HG03025 (cell line): ENCODE data around the gene NUMB.
"Not testable (repeated sequence)": the region's sequence is repeated elsewhere in the genome, so short reads cannot be mapped to it uniquely, and the experiment has no call there.

Experiments used
- ATAC-seq: cut with Tn5 transposase; IDR thresholded peaks from one replicate; pipeline ENCODE4 v1.9.1; 2021; ENCODE audit warnings: mild to moderate bottlenecking, moderate library complexity; ENCODE audit not compliant: unreplicated experiment, low FRiP score

Gene NUMB

GRCh38 chr14:73424453-73424852 lies 33.9 kb downstream of the NUMB start:
- no peak for ATAC-seq

GRCh38 chr14:73423092-73423491 lies 35.3 kb downstream of the NUMB start:
- ATAC-seq, result not testable (repeated sequence)

- ATAC-seq, result no peak
These were observed 35.8 kb downstream of the NUMB start for GRCh38 chr14:73422515-73422914.

- no peak for ATAC-seq
These were observed 40.1 kb downstream of the NUMB start for GRCh38 chr14:73418227-73418626.

- ATAC-seq, result not testable (repeated sequence)
These were observed 52.1 kb downstream of the NUMB start for GRCh38 chr14:73406248-73406647.

GRCh38 chr14:73403181-73403752 lies 55.1 kb downstream of the NUMB start:
- ATAC-seq, result no peak

- ATAC-seq, result no peak
These were observed 55.8 kb downstream of the NUMB start for GRCh38 chr14:73402579-73402978.

- ATAC-seq, result no peak
These were observed 60.5 kb downstream of the NUMB start for GRCh38 chr14:73397810-73398209.

- no peak for ATAC-seq
These were observed 64.0 kb downstream of the NUMB start for GRCh38 chr14:73394317-73394716.

GRCh38 chr14:73393375-73393774 lies 65.0 kb downstream of the NUMB start:
- ATAC-seq, result no peak

- no peak for ATAC-seq
These were observed 65.8 kb downstream of the NUMB start for GRCh38 chr14:73392329-73393257.

- ATAC-seq, result not testable (repeated sequence)
These were observed 70.5 kb downstream of the NUMB start for GRCh38 chr14:73387860-73388259.

GRCh38 chr14:73386342-73386741 lies 72.0 kb downstream of the NUMB start:
- no peak for ATAC-seq

GRCh38 chr14:73385021-73385420 lies 73.3 kb downstream of the NUMB start:
- not testable (repeated sequence) for ATAC-seq

GRCh38 chr14:73383356-73383755 lies 75.0 kb downstream of the NUMB start:
- no peak for ATAC-seq

- no peak for ATAC-seq
These were observed 76.8 kb downstream of the NUMB start for GRCh38 chr14:73381380-73382013.

GRCh38 chr14:73376585-73376984 lies 81.8 kb downstream of the NUMB start:
- no peak for ATAC-seq

GRCh38 chr14:73375861-73376260 lies 82.5 kb downstream of the NUMB start:
- ATAC-seq, result no peak

GRCh38 chr14:73374218-73374617 lies 84.1 kb downstream of the NUMB start:
- ATAC-seq, result no peak

GRCh38 chr14:73372529-73372928 lies 85.8 kb downstream of the NUMB start:
- ATAC-seq, result no peak

GRCh38 chr14:73370561-73370960 lies 87.8 kb downstream of the NUMB start:
- ATAC-seq, result no peak
